D341Med (cell line): ENCODE data around the gene DNAJB1.

Experiments used
- DNase-seq: peaks from one replicate; pipeline ENCODE4 v3.0.0; 2012; ENCODE audit warnings: low spot score

The DNAJB1 gene

DNA sequence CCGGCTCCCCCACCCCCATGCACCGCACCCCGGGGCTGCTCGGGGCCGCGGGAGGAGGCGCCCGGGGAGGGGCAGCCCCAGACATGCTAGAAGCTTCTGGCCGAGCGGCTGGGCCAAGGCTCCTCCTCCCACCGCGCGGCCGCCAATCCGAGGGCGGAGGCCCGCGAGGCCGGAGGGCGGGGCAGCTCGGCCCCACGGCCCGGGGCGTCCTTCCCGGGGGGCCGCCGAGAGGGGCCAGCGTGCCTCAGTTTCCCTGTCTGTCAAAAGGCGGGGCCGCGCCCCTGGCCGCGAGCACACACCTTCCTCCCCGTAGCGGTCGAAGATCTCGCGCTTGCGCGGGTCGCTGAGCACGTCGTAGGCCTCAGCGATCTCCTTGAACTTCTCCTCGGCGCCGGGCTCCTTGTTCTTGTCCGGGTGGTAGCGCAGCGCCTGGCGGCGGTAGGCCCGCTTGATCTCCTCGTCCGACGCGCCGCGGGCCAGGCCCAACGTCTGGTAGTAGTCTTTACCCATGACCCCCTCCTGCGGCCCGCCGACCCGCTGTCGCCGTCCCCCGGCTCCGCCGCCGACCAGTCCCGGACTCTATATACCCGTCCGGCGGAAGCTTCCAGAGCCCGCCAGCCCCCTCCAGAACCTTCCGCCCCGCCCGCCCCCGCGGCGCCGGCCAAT is at the start of gene DNAJB1:
Gene DNAJB1, minus strand, starts transcription at position 558 of the 666 bp plus-strand sequence. Its CDS starts 48 bp downstream, at position 510.
- DNase-seq: peak; percentile 86

DNA sequence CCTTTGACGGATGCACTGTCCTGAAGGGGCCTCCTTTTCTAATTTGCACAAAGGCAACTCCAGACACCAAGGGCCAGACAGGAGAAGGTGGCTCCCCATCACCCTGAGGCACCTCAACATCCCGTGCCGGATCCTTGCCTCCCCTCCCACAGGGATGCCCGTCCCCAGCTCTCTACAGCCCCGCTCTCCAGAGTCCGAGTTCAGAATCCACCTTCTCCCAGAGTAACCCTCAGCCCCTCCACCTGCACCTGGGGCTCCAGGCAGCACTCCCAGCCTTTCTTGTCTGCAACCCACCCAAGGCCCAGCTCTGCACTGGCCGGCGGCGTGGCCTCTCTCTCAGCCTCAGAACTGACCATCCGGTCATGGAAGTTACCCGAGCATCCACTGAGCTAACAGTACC is 48.9 kb upstream of the DNAJB1 start:
- DNase-seq: no peak

DNA sequence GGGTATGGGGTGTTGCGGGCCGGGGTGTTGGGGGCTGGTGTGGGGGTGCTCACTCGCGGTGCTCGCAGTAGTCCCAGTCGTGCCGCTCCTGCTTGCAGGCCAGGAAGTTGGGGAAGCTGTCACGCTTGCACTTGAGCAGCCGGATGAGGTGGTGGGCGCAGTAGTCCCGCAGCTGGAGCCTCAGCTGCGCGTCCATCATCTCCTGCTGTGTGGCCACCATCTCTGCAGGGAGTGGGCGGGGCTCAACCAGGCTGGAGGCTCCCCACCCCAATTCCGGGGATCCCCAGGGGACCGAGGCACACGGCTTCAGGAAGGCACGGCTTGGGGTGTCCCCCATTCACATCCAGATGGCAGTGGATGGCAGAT is 48.5 kb upstream of the DNAJB1 start:
- DNase-seq: no peak

DNA sequence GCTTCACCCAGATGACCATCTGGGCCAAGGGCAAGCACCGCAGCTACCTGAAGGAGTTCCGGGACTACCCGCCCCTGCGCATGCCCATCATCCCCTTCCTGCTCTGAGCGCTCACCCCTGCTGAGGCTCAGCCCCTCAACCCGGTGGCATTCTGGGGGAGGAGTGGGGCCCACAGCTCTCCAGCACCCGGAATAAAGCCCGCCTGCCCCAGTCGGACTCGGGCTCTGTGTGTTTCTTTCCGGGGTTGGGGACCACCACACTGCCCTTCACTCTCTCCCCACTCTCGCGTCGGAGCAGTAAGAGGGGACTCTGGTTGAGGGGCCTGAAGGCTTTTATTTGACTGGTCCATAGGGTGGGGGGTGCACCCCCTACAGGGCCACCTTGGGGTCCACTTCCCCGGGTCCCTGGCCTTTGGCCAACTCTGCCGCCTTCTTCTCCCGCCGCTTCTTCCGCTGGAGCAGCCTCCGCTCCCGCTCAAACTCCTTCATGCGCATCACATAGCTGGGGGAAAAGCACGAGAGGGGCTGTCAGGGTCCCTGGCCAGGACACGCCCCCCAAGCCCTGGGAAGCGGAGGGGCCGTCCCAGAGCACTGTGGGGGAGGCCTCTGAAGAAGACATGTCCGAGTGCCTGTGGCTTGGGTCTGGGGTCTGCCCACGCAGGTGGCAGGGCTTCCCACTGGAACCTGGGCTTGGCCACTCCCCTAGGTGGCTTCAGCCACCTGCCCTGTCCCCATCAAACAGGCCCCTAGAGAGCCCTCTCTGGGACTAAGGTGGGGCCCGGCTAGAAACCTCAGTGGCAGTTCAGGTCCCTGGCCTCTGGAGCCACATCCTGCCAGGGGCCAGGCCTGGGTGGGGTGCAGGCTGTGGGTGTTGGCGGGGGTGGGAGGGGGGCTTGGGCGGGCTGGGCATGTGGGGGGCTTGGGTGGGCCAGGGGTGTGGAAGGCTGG is 47.8 kb upstream of the DNAJB1 start:
- DNase-seq: no peak

DNA sequence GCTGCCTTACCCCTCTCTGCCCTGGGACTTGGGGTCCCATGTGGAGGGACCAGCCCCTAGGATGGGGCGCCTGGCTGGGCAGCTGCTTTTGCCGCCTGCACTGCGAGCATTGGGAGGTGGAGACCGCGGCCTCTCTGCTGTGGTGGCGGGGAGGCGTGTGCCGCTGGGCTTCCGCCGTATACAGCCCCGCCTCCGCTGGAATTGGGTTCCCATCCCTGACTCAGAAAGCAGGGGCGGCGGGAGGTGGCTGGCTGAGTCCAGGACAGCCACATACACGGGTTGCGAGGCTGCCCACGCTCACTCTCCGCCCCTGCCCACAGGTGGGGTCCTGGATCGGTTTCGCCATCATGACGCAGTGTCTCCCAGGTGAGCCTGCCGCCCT is 47.1 kb upstream of the DNAJB1 start:
- peak; percentile 26 for DNase-seq

DNA sequence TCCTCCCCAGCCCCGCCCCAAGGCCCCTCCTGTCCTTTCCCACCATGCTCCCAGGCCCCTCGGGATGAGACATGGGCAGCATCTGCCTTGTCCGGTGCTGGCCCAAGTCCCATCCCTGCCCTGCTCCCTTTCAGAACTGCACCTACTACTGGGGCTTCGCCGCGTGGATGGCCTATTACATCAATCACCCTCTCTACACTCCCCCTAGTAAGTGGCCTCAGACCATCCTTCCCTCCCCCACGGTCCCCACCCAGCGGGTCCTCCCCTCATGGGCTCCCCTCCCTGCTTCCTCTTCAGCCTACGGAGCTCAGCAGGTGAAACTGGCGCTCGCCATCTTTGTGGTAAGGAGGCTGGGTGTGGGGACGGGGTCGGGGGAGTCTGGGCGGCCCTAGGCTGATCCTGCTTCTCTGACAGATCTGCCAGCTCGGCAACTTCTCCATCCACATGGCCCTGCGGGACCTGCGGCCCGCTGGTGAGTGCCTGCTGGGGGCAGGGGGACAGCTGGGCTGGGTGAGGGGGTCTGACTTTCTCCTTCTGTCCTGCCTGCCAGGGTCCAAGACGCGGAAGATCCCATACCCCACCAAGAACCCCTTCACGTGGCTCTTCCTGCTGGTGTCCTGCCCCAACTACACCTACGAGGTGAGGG is 46.6 kb upstream of the DNAJB1 start:
- peak; percentile 21 for DNase-seq

DNA sequence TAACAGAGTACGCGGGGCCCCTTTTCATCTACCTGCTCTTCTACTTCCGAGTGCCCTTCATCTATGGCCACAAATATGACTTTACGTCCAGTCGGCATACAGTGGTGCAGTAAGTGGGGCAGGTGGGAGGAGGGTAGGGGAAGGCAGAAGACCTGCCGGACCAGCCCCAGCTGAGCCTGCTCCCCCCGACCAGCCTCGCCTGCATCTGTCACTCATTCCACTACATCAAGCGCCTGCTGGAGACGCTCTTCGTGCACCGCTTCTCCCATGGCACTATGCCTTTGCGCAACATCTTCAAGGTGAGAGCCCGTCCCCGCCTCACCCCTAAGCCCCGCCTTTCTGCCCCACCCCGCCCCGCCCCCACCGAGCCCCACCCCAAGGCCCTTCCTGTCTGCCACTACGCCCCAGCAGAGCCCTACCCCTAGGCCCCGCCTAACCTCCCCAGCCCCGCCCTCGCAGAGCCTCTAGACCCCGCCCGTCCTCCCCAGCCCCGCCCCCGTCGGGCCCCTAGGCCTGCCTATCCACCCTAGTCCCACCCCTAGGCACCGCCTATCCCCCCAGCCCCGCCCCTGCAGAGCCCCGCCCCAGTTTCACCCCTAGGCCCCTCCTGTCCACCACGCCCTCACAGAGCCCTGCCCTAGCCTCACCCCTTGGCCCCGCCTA is 45.9 kb upstream of the DNAJB1 start:
- DNase-seq: peak; percentile 88

DNA sequence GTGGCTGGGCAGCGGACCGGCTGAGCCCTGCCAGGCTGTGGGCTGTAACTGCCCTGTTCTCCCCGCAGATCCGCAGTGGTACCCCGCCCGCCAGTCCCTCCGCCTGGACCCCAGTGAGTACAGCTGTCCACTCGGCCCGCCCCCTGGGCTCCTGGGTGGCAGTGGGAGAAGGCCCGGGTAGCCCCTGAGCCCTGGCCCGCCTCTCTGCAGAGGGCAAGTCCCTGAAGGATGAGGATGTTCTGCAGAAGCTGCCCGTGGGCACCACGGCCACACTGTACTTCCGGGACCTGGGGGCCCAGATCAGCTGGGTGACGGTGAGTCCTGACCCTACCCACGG is 45.4 kb upstream of the DNAJB1 start:
- peak; percentile 23 for DNase-seq

DNA sequence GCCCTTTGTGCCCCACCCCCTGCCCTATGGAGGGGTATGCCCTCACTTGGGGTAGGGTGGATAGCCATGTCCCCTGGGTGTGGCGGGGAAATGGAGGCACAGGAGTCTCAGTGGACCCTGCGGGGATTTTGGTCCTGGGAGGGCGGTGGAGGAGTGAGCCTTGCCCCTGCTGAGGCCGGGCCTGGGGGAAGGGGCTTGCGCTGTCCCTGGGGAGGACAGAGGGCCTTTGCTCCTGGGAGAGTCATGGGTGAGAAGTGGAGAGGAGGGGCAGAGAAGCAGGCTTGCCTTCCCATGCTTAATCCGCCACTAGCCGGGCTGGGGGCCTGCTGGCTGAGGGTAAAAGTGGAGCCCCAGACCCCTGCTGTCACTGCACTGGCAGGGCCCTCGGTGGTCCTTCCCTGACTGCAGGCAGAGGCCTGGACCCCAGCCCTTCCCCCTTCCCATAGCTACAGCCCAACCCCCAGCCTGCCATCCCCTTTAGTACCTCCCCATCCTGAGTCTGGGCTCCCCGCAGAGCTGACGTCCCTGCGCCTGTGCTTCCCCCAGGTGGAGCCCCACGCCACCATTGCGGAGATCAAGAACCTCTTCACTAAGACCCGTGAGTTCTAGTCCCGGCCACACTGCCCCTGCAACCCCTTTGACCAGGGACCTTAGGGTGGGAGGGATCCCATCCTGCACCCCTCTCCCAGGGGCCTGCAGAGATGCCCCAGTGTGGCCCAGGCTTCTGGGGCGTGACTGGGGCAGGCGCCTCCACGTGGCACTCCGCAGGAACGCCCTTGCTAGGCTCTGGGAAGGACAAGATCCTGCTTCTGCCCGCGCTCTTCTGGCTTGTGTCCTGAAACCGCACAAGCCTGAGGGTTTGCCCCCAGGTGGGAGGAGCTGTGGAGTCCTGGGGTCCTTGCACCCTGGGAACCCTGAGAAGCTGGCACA is 44.7 kb upstream of the DNAJB1 start:
- peak; percentile 19 for DNase-seq

DNA sequence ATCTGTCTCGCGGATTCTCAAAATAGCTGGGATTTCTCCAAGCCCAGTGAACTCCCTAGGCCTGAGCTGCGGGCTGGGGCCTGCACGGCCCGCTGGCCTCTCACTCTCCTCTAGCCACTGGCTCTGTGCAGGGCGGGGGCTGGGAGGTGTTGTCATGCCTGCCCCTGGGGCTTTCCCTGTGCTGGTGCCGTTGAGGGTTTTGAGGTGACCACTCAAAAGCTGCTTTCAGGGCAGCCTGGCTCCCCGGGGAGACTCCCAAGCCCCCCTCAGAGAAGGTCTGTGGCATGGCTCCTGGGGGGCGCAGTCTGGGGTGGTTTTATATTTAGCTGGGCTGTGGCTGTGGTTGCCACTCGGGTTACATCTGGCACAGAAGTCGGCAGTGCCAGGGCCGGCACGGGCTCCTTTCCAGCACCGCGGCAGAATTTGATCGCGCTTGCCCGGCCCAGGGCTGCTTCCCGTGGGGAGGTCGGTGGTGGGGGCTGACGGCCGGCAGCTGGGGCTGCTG is 43.7 kb upstream of the DNAJB1 start:
- DNase-seq: peak; percentile 22

DNA sequence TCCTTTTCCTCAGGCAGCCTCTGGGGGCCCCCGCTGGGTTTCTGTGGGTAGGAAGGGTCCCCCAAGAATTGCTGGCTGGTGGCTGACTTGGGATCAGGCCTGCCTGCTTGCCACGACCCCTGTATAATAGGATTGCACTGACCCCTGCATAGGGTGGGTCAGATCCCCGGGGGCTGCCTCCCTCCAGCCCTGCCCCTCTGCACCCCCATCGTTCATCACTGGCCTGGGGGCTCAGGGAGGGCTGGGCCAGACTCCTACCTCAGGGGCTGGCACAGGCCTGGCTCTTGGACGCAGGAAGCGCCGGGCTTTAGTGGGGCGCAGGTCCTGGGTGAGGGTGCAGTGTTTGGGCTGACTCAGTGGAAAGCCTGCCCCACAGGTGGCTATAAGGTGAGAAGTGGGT is 43.1 kb upstream of the DNAJB1 start:
- DNase-seq: peak; percentile 15

DNA sequence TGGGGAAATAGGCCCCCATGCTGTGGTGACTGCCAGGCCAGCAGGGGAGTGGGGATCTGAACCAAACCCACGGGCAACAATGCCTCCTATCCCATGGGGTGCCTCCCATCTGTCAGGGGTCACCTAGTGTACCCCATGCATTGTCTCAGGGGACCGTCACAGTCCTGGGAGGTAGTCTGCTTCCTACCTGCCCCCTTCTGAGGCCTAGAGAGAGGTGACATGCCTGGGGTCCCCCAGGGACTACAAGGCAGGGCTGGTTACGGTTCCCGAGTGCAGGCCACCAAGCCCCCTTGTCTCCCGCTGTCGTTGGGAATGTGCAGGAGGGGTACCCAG is 42.5 kb upstream of the DNAJB1 start:
- no peak for DNase-seq

DNA sequence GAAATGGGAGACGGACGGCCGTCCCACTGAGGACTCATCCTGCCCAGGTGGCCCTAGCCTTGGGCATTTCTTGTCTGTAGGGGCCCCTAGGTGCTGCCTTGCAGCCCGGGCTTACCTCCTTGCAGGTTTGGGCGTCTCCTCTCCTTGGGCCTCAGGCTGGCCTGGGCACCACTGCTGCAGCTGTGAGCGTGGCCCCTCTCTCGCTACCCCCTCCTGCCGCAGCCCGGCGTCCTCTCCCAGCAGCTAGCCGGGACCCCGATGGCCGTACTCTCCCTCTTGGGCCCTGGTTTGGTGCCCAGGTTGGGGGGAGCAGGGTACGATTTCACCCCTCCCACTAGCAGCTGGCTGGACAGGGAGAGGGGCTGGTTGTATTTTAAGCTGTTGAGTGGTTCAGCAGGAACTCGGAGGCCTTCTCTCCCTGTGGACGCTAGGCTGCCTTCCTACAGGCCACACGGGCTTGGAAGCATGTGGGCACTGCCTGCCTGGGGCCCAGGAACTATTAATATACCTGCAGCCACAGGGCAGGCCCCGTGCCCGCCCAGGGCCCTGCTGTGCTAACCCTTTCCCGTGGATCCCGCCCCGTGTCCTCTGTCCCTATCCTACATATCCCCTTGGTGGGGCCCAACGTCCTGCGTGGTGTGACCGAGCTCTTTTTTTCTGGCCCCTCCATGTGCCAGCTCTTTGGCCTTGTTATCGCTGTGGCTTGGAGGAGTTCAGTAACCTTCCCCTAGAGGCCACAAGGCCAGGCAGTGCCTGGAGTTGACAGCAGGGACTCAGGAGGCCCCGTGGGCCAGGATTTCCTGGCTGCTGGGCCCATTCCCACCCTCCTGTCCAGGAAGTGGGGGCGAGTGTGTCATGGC is 41.9 kb upstream of the DNAJB1 start:
- DNase-seq: peak; percentile 30

DNA sequence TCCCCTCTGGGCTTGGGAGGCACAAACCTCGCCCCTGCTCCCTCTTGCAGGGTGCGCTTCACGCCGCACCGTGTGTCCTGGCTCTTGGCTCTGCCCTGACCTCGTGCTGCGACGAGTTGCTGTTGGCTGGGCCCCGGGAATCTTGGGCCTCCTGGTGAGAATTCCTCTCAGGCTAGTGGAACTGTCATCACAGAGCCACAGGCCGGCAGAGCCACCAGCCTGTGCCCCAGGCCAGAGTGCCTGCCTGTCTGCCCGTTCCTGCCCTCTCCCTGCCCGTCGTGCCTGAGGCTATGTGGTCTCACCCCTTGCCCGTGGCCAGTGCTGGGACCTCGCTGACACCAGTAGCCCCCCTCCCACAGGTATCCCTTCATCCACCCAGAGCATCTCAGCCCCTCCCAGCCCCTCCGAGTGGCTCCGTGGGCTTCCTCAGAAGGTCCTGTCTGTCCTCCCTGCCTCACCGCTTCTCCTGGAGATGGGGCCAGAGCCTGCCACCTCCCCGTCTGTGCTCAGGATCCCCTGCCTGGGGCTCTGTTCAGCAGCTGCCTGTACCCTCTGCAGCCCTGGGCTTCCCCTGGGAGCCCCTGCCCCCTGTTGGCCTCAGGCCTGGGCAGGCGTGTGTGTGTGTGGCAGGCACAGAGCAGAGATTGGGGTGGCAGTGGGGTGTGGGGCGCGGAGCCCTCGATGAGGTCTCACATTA is 40.3 kb upstream of the DNAJB1 start:
- DNase-seq: peak; percentile 36

DNA sequence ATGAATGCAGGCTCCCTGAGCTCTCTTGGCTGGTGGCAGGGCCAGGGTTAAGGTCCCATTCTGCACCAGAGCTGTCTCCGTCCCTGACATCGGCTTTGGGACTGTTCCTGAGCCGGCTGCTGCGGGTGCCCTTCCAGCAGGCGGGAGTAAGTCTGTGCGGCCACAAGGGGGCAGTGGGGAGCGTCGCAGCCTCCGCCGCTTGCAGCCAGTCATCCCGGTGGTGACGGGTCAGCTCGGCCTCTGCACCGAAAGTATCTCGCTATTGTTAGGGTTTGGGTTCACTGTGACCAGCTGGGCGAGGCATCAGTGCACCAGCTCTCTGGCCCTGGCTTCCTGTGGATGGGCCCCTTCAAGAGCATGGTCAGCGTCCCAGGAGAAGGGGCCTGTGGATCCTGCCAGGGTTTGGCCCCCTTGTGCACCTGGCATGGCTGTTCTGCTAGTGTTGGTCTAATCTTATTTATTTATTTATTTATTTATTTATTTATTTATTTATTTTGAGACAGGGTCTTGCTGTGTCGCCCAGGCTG is 38.5 kb upstream of the DNAJB1 start:
- peak; percentile 94 for DNase-seq

DNA sequence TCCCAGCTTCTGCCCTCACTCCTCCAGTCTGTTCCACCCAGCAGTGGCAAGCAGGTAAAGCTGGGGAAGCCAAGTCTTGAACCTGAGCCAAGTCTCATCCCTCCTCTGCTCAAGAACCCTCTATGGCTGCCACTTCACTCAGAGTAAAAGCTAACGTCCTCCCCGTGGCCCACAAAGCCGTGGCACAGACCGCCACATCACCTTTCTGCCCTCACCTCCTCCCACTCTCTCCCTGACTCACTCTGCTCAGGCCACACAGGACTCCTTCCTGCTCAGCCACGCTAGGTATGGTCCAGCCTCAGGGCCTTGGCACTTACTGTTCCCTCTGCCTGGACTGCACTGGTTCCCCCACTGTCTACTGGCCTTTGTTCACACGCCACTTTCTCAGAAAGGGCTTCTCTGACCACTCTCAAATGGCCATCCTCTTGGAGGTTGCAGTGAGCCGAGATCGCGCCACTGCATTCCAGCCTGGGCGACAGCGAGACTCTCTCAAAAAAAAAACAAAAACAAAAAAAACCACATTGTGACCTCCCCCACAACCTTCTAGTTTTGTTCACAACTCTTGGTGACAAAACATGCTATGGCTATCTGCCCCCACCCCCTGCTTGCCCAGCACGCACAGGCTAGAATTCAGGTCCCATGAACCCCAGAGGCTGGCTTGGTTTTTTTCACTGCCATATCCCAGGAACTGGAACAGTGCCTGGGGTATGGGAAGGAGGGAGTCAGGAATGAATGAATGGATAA is 37.9 kb upstream of the DNAJB1 start:
- no peak for DNase-seq

DNA sequence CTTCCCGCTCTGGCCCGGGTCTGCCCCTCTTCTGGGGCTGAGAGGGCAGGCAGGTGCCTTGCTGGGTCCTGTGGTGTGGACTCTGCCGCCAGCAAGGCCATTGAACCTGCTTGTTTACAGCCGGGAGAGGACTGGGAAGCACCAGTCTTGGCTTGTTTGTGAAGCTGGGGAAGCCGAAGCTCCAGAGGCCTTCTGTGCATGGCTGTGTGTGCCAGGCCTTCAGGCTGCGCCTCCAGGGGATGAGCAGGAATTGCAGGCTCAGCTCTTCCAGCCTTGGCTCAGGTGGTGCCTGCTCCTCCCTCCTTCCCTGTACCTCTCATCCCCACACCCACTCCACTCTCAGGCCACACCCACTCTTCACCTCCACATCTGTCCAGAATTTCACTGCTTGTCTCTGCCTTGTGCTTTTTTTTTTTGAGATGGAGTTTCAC is 36.2 kb upstream of the DNAJB1 start:
- DNase-seq: peak; percentile 51

DNA sequence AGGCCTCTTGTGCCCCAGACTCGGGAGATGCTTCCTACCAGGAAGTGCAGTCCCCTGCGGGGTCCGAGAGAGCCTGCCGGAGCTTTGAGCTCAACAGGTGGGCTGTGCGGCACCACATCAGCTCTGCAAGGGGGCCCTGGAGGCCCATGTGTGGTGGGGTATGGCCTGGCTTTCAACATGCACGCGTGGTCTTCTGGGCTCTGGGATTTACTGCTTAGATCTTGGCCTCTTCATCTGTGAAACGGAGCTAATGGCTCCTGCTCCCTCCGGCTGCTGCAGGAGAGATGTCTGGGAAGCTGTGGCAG is 35.7 kb upstream of the DNAJB1 start:
- DNase-seq: peak; percentile 22
